Endothelial cell of umbilical vein (primary cell): ENCODE measurements around the gene SETX.

Experiments
- CTCF ChIP-seq, 2 donors: IDR thresholded peaks; 1 replicate in 1 of 2; 2 replicates in 1 of 2; pipeline ENCODE4 v1.5.1; 2011; ENCODE audit warnings: low read length in 2 of 2, mild to moderate bottlenecking in 2 of 2, moderate library complexity in 2 of 2, control low read depth in 1 of 2, inconsistent platforms in 1 of 2, low read depth in 1 of 2; ENCODE audit not compliant: insufficient read depth in 1 of 2; ENCODE audit errors: extremely low read depth in 1 of 2
- EZH2 ChIP-seq: IDR thresholded peaks from 2 replicates; pipeline ENCODE4 v1.6.1; 2012; ENCODE audit warnings: borderline replicate concordance, low read depth, mild to moderate bottlenecking, moderate library complexity, low read length, inconsistent platforms; ENCODE audit not compliant: severe bottlenecking
- JUN ChIP-seq: IDR thresholded peaks from 2 replicates; pipeline ENCODE4 v1.6.1; 2011; ENCODE audit warnings: borderline replicate concordance, low read depth; ENCODE audit not compliant: insufficient read length, insufficient read depth
- POLR2A ChIP-seq: IDR thresholded peaks from 2 replicates; pipeline ENCODE4 v1.6.1; 2012; ENCODE audit warnings: low read depth, mild to moderate bottlenecking, control low read depth, low read length
- POLR2AphosphoS5 ChIP-seq: IDR thresholded peaks from 2 replicates; pipeline ENCODE4 v1.6.1; 2012; ENCODE audit warnings: low read depth, mild to moderate bottlenecking, control low read depth, low read length, moderate library complexity; ENCODE audit not compliant: insufficient read depth

- TF ChIP-seq CTCF (IDR thresholded peaks at IDR 0.05; ENCODE audit: extremely low read depth in 1 of 2, insufficient read depth in 1 of 2, low read depth in 1 of 2, low read length in 2 of 2) (no peak), JUN (no peak), EZH2 (no peak), POLR2A (no peak), POLR2AphosphoS5 (no peak)
These were observed 71.6 kb downstream of the SETX start for GRCh38 chr9:132283165-132283564.
